Motor neuron (in vitro differentiated cells): Measurements from ENCODE around the gene TOLLIP. TPM values are rescaled to one million over a fixed set of nuclear protein-coding genes. Genes with fewer than 3 reads are reported as not detected.

ENCODE experiments used
- ATAC-seq, 8 experiments: fragments of 200-7000 bp; cut with Tn5 transposase; replicated peaks in 6 of 8; 2 replicates each; pipeline ENCODE4 v1.8.0; 2021; ENCODE audit warnings: mild to moderate bottlenecking in 8 of 8, moderate library complexity in 8 of 8
- H3K27ac ChIP-seq, 2 donors: fragments of 250-450 bp; sonication (Bioruptor Pico); 2 replicates each; pipeline ENCODE4 v1.9.0; 2021; ENCODE audit warnings: antibody characterized with exemption in 2 of 2, mild to moderate bottlenecking in 2 of 2, moderate library complexity in 1 of 2
- H3K4me1 ChIP-seq, 2 donors: fragments of 250-450 bp; sonication (Bioruptor Pico); replicated peaks in 1 of 2; 2 replicates each; pipeline ENCODE4 v1.6.1; 2021; ENCODE audit warnings: antibody characterized with exemption in 2 of 2, mild to moderate bottlenecking in 2 of 2, moderate library complexity in 1 of 2
- H3K4me3 ChIP-seq, 5 donors: fragments of 250-450 bp; sonication (Bioruptor Pico); 2 replicates each; pipeline ENCODE4 v1.9.0; 2021; ENCODE audit warnings: antibody characterized with exemption in 5 of 5, mild to moderate bottlenecking in 5 of 5, moderate library complexity in 4 of 5
- WGBS, 10 experiments: fragments of 450-650 bp; shearing (Covaris generic); methylation state at CpG; one replicate each; pipeline ENCODE4 v1.0.0; 2022; 5-methylcytosine and 5-hydroxymethylcytosine counted together
- in situ Hi-C, 9 experiments: fragments of 400-800 bp; cut with MboI; loops; one replicate each; pipeline ENCODE4 v1.15.0; 2021; ENCODE audit warnings: low sequenced_read_pairs in 9 of 9, low pct_unique_long_range_greater_than_20kb in 2 of 9; ENCODE audit not compliant: unreplicated experiment in 9 of 9
- total RNA-seq, 8 experiments: library from RNA; unstranded; fragments of 300-600 nt; gene quantifications; 2 replicates each; pipeline versions ENCODE4 v1.2.3 to v1.2.4, GENCODE V29; 2022

Gene TOLLIP
- total RNA-seq, 8 experiments from 2014 or later: 11.5 to 27.5 (median 21.1) TPM

DNA sequence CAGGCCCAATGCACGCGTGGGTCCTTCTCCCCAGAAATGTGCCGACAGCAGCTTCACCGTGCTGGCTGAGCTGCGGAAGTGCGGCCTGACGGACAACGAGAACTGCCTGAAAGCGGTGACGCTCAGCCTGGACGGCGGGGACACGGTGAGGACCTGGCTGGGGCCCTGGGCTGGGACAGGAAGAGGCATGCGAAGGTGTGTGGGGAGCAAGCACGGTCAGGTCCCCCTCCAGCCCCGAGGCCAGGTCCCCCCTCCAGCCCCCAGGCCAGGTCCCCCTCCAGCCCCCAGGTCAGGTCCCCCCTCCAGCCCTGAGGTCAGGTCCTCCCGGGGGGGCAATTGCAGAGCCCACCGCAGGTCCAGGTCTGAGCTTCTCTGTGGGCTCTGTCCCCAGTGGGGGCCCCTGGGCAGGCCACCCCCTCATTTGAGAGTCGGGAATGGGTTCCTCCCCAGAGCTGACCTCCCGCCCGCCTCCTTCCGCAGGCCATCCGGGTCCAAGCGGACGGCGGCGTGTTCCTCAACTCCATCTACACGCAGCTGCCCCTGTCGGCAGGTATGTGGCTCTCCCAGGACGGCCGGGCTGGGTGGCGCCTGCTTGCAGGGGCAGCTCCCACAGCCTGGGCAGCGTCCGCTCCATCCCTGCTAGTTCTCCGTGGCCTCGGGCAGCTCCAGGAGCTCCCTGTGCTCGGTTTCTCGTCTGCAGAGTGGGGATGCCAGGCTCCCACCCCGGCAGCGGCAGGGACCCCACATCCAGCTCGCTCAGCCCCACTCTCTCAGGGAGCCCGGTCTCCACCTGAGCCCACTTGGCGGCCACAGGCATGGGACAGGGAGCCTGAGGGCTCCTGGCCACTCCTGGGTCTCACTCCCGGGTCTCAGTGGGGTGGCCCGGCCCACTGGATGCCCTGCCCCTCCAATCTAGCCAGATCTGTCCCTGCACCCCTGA, 78.7 kb downstream of the TOLLIP start:
- in situ Hi-C loops: no loop called here
- Histone ChIP-seq H3K4me1 (peaks cover 0 to 3% of the 10 kb centered on the region in 2 donors), H3K4me3 (no peak overlapping the region), H3K27ac (no peak overlapping the region)
- 20 to 90% (median 73%) methylated on average over 1 to 7 of the region's 45 CpGs; no CpG with 5 or more reads in 5 of the 10 experiments for WGBS, 10 experiments
- no peak for ATAC-seq

DNA sequence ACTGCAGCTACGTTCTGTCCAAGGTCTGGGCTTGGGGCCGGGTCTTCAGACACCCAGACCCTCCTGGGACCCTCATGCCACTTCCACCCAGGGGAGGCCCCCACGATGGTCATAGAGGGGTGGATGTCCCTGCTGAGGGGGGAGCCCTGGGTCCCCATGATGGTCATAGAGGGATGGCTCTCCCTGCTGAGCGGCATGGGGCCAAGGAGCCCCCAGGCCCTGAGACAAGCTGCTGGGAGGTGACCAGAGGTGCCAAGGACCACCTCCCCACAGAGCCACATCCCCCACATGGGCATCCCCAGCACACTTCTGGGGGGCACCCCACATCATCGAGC, 79.3 kb downstream of the TOLLIP start:
- WGBS, 10 experiments: no CpG with 5 or more reads among the region's 5 CpGs
- in situ Hi-C loops: no loop called here
- no peak for ATAC-seq
- Histone ChIP-seq H3K4me3 (no peak overlapping the region), H3K27ac (no peak overlapping the region), H3K4me1 (peaks cover 0 to 3% of the 10 kb centered on the region in 2 donors)

DNA sequence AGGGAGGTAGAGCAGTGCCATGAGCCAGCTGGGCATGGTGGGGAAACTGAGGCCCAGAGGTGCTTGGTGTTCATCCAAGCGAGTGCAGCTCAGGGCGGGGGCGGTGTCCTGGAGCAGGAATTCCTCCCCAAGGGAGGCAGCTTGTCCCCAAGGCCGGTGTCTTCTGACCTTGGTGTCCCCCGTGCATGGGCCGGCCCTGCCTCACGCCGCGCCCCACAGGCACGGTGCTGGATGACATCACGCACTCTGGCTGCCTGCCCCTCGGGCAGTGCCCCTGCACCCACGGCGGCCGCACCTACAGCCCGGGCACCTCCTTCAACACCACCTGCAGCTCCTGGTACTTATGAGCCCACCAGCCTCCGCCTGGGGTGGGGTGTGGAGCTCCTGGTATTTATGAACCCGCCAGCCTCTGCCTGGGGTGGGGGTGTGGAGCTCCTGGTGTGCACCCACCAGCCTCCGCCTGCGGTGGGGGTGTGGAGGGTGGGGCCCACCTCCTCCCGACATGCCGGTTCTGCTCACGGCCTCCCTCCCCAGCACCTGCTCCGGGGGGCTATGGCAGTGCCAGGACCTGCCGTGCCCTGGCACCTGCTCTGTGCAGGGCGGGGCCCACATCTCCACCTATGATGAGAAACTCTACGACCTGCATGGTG, 79.8 kb downstream of the TOLLIP start:
- Histone ChIP-seq H3K4me1 (peaks cover 0 to 3% of the 10 kb centered on the region in 2 donors), H3K27ac (no peak overlapping the region), H3K4me3 (no peak overlapping the region)
- in situ Hi-C loops: no loop called here
- WGBS, 10 experiments: 80 to 100% methylated on average over 2 of the region's 27 CpGs; no CpG with 5 or more reads in 8 of the 10 experiments
- ATAC-seq: no peak

DNA sequence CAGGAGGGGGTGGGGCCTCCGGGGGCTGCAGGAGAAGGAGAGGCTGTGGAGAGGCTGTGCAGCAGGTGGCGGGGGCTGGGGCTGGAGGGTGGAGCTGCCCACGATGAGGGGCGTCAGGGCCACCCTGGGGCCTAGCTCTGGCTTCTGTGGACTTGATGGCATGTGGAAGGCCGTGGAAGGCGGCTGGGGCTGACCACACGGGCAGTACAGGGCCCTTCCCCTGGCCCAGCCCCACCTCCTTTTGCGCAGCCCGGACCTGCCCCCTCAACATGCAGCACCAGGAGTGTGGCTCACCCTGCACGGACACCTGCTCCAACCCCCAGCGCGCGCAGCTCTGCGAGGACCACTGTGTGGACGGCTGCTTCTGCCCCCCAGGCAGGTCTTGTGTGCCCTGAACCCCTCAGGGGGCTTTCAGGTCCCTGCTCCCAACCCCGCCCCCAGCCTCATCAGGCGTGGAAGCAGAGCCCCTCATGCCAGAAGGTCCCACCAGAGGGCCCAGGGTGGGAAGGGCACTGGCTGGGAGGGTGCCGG, 80.4 kb downstream of the TOLLIP start:
- ATAC-seq: no peak
- H3K4me1 ChIP-seq: peaks cover 0 to 5% of the 10 kb centered on the region in 2 donors
- H3K4me3 ChIP-seq: no peak overlapping the region
- H3K27ac ChIP-seq: no peak overlapping the region
- in situ Hi-C loops: no loop called here
- no CpG with 5 or more reads among the region's 18 CpGs for WGBS, 10 experiments

DNA sequence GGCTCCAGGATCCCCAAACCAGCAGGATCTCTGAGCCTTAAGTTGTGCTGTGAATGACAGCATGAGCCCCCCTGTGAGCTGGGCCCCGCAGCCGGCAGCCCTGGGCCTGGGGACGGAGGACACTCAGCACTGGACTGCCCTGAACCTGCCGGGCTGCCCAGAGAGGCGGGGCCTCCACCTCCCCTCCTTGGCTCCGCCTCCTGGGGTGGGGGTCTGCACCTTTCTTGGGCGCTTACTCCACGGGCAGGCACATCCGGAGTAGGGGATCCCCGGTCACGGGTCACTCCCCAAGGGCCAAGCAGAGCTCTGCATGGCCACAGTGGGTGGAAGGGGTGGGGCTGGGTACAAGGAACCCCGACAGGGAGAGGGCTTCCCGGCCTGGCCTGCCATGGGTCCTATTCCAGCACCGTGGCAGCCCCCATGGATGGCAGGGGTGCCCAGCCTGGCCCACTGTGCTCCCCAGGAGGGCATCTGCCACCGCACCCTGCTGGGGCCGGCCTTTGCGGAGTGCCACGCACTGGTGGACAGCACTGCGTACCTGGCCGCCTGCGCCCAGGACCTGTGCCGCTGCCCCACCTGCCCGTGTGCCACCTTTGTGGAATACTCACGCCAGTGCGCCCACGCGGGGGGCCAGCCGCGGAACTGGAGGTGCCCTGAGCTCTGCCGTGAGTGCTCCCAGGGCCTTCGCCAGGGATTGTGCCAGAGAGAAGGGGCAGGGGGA, 81.2 kb downstream of the TOLLIP start:
- ATAC-seq: peak in 4 of 8 experiments; percentile 19 to 33 (median 22)
- Histone ChIP-seq H3K4me1 (peaks cover 0 to 8% of the 10 kb centered on the region in 2 donors), H3K27ac (no peak overlapping the region), H3K4me3 (no peak overlapping the region)
- in situ Hi-C loops: no loop called here
- 0 to 88% (median 88%) methylated on average over 1 to 5 of the region's 31 CpGs; no CpG with 5 or more reads in 7 of the 10 experiments for WGBS, 10 experiments

DNA sequence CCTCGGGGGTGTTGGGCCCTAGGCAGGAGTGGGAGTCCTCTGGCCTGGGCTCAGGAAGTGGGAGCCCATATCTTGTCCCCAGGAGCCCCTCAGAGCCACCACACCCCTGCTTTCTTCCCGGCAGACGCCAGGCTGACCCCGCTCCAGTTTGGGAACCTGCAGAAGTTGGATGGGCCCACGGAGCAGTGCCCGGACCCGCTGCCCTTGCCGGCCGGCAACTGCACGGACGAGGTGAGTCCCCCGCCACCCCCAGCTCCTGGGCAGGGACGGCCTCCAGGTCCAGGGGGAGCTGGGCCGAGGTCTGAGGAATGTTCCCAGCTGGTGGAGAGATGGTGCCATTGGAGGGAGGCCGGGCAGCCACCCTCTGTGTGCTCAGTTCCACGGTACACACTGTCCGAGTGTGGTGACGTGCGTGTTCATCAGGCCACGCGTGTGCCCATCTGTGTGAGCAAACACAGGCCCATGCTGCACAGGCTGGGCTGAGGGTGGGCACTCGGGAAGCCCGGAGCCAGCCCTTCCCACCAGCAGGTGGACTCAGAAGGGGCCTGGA, 81.8 kb downstream of the TOLLIP start:
- ATAC-seq: peak in 3 of 8 experiments; percentile 3 to 14 (median 5)
- in situ Hi-C loops: no loop called here
- WGBS, 10 experiments: 60 to 78% methylated on average over 2 to 5 of the region's 23 CpGs; no CpG with 5 or more reads in 8 of the 10 experiments
- Histone ChIP-seq H3K27ac (no peak overlapping the region), H3K4me1 (peaks cover 0 to 8% of the 10 kb centered on the region in 2 donors), H3K4me3 (no peak overlapping the region)

DNA sequence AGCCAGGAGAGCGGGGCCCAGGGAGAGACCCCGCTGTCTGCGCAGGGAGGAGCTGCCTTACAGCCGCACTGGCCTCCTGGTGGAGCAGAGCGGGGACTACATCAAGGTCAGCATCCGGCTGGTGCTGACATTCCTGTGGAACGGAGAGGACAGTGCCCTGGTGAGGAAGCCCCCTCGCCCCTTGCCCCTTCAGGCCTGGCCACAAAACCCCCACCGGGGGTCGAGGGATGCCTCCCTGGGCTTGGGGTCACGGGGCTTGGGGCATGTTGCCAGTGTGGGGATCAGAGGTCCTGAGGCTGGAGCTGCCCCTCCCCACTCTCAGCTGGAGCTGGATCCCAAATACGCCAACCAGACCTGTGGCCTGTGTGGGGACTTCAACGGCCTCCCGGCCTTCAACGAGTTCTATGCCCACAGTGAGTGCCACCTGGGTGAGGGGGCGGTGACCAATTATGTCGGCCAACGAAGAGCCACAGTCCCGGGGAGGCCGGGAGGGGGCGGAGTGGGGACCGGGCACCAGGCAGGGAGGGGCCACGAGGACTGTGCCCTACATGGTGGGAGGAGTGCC, 82.4 kb downstream of the TOLLIP start:
- peak in 3 of 8 experiments; percentile 12 to 17 (median 16) for ATAC-seq

DNA sequence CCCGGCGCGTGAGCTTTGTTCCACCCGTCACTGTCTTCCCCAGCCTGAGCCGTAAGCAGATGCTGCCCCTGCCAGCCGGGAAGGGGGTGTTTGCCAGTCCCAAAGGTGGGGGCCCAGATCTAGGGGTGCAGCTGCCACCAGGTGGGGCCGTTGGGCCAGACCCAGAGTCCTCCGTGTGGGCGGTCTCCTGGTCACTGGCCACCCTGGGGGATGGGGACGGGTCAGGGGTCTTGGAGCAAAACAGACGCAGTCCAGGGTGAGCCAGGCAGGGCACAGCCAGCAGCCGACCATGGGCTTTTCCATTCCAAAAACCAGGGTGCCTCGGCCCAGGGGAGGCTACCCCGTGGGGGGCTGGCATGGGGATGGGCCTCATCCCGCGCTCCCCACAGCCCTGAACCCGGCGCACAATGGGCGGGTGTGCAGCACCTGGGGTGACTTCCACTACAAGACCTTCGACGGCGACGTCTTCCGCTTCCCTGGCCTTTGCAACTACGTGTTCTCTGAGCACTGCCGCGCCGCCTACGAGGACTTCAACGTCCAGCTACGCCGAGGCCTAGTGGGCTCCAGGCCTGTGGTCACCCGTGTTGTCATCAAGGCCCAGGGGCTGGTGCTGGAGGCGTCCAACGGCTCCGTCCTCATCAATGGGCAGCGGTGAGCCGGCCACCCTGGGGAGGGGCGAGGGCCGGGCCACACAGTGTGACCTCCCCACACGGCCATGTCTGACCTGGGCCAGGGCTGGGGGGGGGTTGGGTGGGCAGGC, 83.0 kb downstream of the TOLLIP start:
- Histone ChIP-seq H3K27ac (no peak overlapping the region), H3K4me3 (no peak overlapping the region), H3K4me1 (peaks cover 0 to 8% of the 10 kb centered on the region in 2 donors)
- WGBS, 10 experiments: no CpG with 5 or more reads among the region's 41 CpGs
- no peak for ATAC-seq
- in situ Hi-C loops: no loop called here

More for the DNA sequence above, 82.4 kb downstream of the TOLLIP start:
- no CpG with 5 or more reads among the region's 23 CpGs for WGBS, 10 experiments
- no peak overlapping the region for H3K27ac ChIP-seq
- in situ Hi-C loops: no loop called here
- no peak overlapping the region for H3K4me3 ChIP-seq
- H3K4me1 ChIP-seq: peaks cover 0 to 8% of the 10 kb centered on the region in 2 donors

DNA sequence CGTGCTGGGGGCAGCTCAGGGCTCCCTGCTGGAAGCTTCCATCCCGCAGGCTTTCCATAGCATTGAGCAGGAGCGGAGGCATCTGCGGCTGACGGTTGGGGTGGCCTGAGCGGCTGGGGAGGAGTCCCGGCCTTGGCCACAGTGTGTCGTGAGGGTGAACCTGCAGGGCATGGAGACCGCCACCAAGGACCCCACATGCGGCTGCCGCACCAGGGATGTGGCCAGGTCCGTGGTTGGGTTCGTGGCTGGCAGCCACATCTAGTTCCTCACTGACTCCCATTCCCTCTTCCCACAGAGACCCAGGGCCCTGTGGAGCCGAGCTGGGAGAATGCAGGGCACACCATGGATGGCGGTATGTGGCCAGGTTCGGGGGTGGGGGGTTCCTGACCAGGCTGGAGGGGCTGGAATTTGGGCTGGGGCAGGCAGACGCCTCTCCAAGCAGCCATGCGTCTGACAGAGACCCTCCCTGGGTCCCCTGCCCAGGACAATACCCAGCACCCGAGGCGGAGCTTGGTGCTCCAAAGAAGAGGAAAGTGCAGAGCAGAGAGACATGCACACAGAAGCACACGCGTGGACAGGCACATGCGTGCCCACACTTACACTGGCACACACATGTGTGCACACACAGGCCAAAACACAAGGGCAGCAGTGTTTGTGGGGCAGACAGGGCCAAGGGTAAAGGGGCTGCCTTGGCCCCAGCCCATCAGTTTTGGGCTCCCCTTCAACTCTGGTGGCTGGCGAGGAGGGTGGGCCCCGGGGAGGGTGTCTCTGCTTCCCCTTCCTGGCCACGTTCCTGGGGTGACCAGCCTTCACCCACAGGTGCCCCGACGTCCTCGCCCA, 83.8 kb downstream of the TOLLIP start:
- 79 to 100% (median 87%) methylated on average over 1 to 6 of the region's 29 CpGs; no CpG with 5 or more reads in 6 of the 10 experiments for WGBS, 10 experiments
- no peak overlapping the region for H3K4me3 ChIP-seq
- peaks cover 0 to 8% of the 10 kb centered on the region in 2 donors for H3K4me1 ChIP-seq
- in situ Hi-C loops: no loop called here
- no peak for ATAC-seq
- no peak overlapping the region for H3K27ac ChIP-seq

DNA sequence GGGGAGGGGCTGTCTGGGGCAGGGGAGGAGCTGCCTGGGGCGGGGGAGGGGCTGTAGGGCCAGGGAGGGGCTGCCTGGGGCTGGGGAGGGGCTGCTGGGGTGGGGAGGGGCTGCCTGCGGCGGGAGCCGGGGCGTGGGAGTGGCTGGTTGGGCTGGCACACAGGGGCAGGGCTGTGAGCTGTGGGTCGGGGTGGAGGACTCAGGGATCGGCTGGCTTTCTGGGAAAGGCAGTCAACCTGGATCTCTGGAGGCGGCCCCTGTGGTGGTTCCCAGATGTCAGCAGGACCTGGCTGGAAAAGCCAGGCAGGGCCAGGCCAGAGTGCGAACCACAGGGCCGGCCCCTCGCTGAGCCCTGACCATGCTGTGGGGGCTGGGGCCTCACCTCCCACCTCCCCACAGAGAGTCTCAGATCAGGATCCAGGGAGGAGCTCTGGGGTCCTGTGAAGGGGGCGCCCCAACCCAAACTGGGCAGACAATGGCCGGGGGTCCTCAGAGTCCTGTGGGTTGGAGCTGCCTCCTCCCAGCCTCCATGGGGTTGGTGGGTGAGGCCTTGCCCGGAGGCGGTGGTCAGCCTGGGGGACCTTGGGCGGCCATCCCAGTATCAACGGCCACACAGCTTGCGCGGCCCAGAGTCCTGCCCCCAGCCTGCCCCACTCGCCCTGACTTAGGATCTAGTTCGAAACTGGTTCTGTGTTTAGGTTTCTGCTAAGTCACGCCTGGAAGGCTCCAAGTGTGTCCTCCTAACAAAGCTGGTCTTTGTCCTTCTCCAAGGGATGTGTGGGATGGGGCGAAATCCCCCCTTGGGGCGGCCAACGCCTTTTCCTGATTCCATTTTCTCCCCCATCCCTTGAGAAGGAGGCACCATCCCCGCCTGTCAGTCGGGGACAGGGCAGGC, 84.7 kb downstream of the TOLLIP start:
- Histone ChIP-seq H3K4me3 (no peak overlapping the region), H3K4me1 (peaks cover 0 to 8% of the 10 kb centered on the region in 2 donors), H3K27ac (no peak overlapping the region)
- in situ Hi-C loops: loop anchor here in 4 of 9 experiments (25.0 kb wide), 1 partner anchor 288 kb away; no protein-coding TSS in a partner anchor
- 73 to 96% (median 90%) methylated on average over 2 to 5 of the region's 27 CpGs; no CpG with 5 or more reads in 7 of the 10 experiments for WGBS, 10 experiments
- peak in 7 of 8 experiments; percentile 56 to 79 (median 62) for ATAC-seq
